ENCODE data around the gene MAPK8IP1.

The MAPK8IP1 gene

GRCh38 chr11:45907911-45908370, 22.5 kb downstream of the MAPK8IP1 start:
- DNase-seq (ENCODE audit: low read depth, low spot score), result no peak

GRCh38 chr11:45909594-45910475, 24.4 kb downstream of the MAPK8IP1 start:
- no peak for DNase-seq (ENCODE audit: low read depth, low spot score)

GRCh38 chr11:45910623-45911022, 25.2 kb downstream of the MAPK8IP1 start:
- DNase-seq (ENCODE audit: low read depth, low spot score), result no peak

DNA sequence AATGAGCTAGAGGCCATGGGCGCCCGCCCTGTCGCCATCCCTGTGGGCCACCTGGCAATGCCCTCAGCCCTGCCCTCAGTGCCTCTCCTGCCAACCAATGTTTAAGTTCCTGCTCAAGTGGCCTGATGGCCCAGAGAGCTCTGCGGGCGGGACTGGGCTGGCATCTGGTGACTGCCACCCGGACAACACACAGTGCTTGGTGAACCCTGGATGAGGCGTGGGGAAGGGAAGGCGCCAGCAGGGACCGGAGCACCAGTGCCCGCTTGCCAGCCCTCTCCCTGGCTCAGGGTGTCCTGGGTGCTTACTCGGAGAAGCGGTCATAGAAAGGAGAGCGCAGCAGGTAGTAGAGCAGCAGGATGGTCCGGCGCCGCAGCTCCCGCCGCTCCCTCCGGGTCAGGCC, 28.1 kb downstream of the MAPK8IP1 start:
- DNase-seq (ENCODE audit: low read depth, low spot score), result no peak

GRCh38 chr11:45913942-45914635, 28.6 kb downstream of the MAPK8IP1 start:
- no peak for DNase-seq (ENCODE audit: low read depth, low spot score)

GRCh38 chr11:45915446-45915845, 30.0 kb downstream of the MAPK8IP1 start:
- no peak for DNase-seq (ENCODE audit: low read depth, low spot score)

GRCh38 chr11:45917286-45917622, 31.8 kb downstream of the MAPK8IP1 start:
- DNase-seq (ENCODE audit: low read depth, low spot score), result no peak

DNA sequence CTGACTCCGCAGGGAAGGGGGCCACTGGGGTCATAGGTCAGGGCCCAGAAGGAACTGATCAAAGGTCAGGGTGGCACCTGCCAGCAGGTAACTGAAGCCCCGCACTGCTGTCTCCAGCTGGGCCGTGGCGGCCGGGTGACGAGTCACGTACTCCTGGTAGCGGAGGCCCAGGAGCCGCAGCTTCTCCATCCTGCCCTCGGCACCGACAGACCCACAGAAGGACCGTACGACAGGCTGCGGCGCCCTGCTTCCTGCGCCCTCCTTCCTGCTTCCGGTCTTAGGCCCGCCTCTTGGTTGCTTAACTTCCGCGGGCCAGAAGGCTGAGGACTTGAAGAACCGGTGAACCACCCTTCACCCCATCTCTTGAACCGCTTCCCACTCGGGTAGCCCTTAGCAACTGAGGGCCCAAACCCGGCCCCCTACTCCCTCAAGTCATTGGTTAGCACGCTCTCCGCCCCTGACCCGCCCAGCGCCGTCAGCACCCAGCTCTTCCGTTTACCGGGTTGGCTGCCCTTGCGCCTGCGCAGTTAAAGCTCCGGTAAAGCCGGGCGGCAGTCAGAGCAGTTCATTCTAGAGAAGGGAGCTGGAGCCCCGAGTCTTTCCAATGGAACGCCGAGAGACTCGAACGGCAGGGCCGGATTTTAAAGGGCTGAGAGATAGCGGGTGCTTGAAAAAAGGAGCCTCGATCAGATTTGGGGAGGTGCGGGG, 32.3 kb downstream of the MAPK8IP1 start, which contains the start of gene PEX16:
Gene PEX16 (minus strand): TSS at position 255 of the 708 bp plus-strand sequence. CDS start 66 bp downstream, at position 189.
- DNase-seq (ENCODE audit: low read depth, low spot score), result peak; percentile 88

- DNase-seq (ENCODE audit: low read depth, low spot score), result no peak
These were observed 33.0 kb downstream of the MAPK8IP1 start for GRCh38 chr11:45918331-45918941.

DNA sequence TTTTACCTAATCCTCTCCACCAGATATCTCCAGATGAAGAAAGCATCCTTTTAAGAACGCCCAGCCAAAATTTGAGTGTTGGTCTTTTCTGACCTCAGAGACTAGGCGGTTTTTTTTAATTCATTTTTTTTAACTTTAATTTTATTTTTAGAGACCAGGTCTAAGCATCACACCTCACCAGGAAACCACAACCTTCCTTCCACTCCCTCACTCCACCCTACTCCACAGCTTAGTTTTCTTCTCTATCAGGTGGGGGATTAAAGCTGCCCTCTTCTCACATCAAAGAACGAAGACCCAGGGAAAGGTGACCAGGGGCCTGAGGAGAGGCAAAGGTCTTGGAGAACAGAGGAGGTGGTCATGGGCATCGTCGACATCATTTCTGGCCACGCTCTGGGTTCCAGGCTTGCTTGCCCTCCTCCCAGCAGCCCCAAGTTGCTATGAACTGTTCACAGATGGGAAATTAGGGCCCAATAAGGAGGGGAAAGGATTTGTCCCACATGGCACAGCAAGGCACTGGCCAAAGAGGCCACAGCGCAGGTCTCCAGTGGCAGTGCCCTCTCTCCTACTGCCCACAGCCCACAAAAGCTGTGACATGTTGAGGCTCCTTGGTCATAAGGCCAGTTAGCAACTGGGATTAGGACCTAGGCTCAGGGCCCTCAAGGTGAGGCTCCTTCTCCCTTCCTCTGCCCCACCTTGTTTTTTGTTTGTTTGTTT, 33.7 kb downstream of the MAPK8IP1 start:
- DNase-seq (ENCODE audit: low read depth, low spot score), result no peak

GRCh38 chr11:45919806-45920530, 34.5 kb downstream of the MAPK8IP1 start:
- no peak for DNase-seq (ENCODE audit: low read depth, low spot score)

- no peak for DNase-seq (ENCODE audit: low read depth, low spot score)
These were observed 35.4 kb downstream of the MAPK8IP1 start for GRCh38 chr11:45920531-45921477.

DNA sequence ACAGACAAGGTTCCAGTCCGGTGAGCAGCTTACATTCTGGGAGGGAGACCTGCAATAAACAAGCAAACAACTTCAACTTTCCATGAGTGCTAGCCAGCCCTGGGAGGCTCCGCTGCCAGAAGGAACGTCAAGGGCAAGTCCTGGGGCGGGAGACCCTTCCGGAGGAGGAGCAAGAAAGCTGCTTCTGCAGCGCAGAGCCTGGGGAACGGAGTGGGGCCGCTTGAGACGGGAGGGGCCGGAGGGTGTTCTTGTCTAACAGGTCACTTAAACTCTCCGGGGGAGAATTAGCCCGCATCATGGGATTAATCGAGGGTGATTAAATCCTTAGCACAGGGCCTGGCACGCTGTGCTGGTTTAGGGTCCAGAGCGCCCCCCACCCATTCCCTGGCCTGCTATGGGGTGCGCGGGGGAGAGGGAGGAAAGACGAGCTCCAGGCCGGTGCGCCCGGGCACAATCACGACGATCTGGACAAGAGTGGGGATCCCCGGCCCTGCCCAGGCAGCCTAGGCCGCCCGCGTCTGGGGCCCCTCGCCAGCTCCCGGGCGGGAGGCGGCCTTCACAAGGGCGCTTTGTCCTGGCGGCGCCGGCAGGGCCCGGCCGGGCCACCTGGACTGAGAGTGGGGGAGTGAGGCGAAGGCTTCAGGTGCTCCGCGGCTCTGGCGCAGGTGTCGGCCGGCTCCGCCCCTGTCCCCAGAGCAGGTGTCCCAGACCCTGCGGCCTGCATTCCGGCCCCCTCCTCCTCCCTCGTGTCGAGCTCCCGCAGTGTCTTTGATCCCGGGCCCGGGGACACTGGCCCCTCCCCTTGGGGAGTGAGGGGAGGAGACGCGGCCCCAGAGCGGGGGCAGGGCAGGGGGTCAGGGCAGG, 36.3 kb downstream of the MAPK8IP1 start:
- DNase-seq (ENCODE audit: low read depth, low spot score), result peak; percentile 77

DNA sequence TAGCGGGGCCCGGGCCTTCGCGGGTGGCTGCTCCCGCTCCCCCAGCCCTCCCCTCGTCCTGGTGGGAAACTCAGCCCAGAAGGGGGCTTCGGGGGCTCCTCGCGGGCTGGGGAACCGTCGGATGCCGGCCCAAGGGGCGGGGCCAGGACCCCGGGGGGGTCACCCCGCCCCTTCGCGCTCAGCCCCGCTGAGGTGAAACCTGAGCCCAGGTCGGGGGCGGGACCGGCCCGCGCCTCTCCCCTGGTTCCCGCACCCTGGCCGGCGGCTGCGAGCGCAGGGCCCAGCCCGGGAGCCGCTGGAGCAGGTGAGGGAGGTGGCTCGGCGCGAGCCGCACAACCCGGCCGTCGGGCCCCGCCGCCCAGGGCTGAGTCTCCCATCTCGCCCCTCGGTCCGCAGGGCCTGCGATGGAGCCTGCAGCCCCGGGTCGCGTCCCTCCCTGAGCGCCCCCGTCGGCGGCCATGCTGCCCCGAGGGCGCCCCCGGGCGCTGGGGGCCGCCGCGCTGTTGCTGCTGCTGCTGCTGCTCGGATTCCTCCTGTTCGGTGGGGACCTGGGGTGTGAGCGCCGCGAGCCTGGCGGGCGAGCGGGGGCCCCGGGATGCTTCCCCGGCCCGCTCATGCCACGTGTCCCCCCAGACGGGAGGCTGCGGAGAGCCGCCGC, 37.1 kb downstream of the MAPK8IP1 start, which contains the start of gene LARGE2:
Gene LARGE2 (plus strand): TSS at position 232 of the 658 bp plus-strand sequence. CDS start 227 bp downstream, at position 459.
- DNase-seq (ENCODE audit: low read depth, low spot score), result no peak

DNA sequence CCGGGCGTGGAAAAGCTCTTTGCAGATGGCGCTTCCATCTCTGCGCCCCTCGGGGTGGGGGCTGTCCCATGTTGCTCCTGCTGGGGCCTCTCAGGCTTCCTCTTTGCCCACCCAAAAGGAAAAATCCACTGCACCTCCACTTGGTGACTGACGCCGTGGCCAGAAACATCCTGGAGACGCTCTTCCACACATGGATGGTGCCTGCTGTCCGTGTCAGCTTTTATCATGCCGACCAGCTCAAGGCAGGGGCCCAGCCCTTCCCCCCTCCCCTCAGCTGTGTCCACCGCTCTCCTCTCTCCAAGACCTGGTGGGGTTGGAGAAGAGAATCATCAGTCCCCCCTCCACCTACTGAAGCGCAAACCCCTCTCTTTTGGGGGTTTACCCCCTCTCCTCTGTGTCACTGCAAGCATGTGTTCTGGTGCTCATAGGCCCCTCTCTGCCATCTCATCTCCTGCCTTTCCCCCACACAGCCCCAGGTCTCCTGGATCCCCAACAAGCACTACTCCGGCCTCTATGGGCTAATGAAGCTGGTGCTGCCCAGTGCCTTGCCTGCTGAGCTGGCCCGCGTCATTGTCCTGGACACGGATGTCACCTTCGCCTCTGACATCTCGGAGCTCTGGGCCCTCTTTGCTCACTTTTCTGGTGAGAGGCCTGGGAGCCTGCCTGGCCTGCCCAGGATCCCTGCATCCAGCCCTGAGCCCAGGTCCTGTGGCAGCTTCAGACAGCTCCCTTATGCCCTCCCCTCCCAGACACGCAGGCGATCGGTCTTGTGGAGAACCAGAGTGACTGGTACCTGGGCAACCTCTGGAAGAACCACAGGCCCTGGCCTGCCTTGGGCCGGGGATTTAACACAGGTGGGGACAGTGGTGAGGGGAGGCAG, 38.8 kb downstream of the MAPK8IP1 start:
- DNase-seq (ENCODE audit: low read depth, low spot score), result no peak

DNA sequence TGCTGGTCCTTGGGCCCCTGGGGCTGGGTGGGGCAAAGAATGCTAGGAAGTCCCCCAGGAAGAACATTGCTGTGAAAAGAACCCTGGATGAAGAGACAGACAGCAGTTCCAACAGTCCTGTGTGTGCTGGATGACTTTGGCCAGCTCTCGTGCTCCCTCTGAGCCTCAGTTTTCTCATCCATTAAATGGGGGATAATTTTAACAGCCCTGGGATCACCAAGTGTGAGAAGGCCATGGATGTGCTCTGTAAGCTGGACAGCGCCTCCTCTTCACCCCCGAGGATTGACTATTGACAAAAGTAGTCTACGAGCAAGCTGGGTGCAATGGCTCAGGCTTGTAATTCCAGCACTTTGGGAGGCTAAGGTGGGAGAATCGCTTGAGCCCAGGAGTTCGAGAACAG, 39.5 kb downstream of the MAPK8IP1 start:
- DNase-seq (ENCODE audit: low read depth, low spot score), result no peak

GRCh38 chr11:45925550-45925949, 40.1 kb downstream of the MAPK8IP1 start:
- DNase-seq (ENCODE audit: low read depth, low spot score), result no peak
